ENCODE data around the gene SH2B2. TPM values are rescaled to one million over a fixed set of nuclear protein-coding genes. Genes with fewer than 3 reads are reported as not detected.

Gene SH2B2
- total RNA-seq, 2 experiments from 2014 or later, result 0.77 to 0.95 TPM

DNA sequence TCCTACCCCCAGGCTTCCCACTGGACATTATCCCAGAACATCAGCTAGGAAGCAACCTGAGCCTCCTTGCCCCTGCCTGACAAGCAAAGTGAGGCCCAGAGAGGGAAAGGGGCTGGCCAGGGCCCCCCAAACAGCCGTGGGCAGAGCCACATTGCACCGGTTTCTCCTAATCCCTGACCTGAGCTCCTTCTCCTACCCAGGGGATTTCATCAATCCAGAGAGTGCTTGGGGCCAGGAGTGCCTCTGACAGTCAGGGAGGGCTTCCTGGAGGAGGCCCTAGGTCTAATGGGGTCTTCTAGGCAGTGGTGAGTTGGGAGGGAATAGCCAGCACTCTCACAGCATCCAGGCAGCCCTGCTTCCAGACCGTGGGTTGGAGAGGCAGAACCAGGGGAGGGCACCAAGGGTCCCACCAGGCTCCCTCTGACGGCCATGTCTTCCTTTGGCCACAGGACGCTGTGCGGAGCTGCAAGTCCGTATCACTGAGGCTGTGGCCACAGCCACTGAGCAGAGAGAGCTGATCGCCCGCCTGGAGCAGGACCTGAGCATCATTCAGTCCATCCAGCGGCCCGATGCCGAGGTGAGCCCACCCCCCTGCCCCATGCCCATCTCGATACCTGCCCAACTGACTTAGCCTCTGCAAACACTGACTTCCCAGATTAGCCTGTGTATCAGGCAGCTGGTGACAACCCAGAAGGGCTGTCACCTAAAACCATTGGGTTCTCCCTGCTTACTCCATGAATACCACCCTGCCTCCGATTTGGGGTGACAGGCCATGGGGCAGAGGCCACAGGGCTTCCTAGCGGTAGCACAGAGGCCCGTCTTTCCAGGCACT, 13.5 kb upstream of the SH2B2 start:
- no peak for ATAC-seq (ENCODE audit: poor library complexity)
- H3K9me3 Mint-ChIP-seq, result no peaks in the 10 kb centered on the region
- H3K9me3 ChIP-seq (ENCODE audit: control insufficient read depth in 1 of 2, insufficient read depth in 1 of 2, low read length in 2 of 2), result no peaks in the 10 kb centered on the region
- no peaks in the 10 kb centered on the region for H3K36me3 Mint-ChIP-seq (ENCODE audit: low read depth)
- TF ChIP-seq, protein P1, sequence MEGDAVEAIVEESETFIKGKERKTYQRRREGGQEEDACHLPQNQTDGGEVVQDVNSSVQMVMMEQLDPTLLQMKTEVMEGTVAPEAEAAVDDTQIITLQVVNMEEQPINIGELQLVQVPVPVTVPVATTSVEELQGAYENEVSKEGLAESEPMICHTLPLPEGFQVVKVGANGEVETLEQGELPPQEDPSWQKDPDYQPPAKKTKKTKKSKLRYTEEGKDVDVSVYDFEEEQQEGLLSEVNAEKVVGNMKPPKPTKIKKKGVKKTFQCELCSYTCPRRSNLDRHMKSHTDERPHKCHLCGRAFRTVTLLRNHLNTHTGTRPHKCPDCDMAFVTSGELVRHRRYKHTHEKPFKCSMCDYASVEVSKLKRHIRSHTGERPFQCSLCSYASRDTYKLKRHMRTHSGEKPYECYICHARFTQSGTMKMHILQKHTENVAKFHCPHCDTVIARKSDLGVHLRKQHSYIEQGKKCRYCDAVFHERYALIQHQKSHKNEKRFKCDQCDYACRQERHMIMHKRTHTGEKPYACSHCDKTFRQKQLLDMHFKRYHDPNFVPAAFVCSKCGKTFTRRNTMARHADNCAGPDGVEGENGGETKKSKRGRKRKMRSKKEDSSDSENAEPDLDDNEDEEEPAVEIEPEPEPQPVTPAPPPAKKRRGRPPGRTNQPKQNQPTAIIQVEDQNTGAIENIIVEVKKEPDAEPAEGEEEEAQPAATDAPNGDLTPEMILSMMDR (IDR thresholded peaks at IDR 0.05), result no peak
- H3K4me3 Mint-ChIP-seq, result no peak overlapping the region
- ChIA-PET POLR2A (no interaction called here), CTCF (no interaction called here)
- no peaks in the 10 kb centered on the region for H3K27me3 ChIP-seq (ENCODE audit: control insufficient read depth in 1 of 2, insufficient read depth in 2 of 2, low read length in 2 of 2)
- H3K27ac Mint-ChIP-seq, result no peak overlapping the region
- H3K27ac ChIP-seq (ENCODE audit: low read depth in 1 of 2, low read length in 2 of 2), result no peak overlapping the region
- H3K36me3 ChIP-seq (ENCODE audit: insufficient read depth, low read length), result no peaks in the 10 kb centered on the region
- H3K27me3 Mint-ChIP-seq, result no peaks in the 10 kb centered on the region
- no peak for DNase-seq
- no peaks in the 10 kb centered on the region for H3K4me1 Mint-ChIP-seq (ENCODE audit: low read depth)
- intact Hi-C loops (cut with DNase I, micrococcal nuclease), result loop anchor here (1.0 to 5.0 kb wide), 4 partner anchors 585 to 911 kb away; partner anchors contain the start of gene COL26A1 (in 1 of the 2)
- no peak overlapping the region for H3K4me3 ChIP-seq (ENCODE audit: low read length)
- peaks cover 4% of the 10 kb centered on the region for H3K4me1 ChIP-seq (ENCODE audit: insufficient read depth, low read length)

DNA sequence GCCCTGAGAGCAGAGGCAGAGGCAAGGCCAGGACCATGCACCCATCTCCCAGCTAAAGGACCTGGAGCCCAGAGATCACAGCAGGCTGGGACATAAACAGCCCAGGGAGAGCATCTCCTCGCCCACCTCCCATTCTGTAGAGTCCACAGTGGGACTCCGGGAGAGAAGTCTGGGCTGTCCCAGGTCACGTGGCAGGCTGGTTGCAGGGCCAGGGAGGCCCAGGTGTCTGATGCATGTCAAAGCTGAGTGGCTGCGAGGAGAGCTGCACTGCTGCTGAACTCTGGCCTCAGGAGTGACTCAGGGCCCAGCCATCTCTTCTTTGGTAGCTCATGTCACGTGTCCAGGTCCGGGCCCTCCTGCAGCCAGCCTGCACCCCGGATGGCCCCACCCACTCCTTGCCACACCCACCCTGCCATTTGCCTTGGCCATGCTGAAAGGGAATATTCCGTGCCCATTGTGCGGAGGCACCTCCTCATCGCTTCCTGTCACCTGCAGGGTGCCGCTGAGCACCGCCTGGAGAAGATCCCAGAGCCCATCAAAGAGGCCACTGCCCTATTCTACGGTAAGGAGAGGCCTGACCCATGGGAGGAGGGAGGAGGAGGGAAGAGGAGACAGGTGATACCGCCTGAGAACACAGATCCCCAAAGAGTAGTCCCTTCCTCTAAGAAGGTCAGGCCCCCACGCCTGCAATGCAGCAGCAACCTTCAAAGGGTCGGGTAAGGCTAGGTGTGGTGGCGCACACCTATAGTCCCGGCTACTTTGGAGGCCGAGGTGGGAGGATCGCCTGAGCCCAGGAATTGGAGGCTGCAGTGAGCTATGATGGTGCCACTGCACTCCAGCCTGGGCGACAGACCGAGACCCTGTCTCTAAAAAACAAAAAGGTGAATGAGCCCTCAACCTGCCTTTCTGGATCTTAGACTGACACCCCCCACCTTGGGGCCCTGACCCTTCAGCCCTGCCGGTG, 12.6 kb upstream of the SH2B2 start:
- Mint-ChIP-seq H3K27me3 (no peaks in the 10 kb centered on the region), H3K4me3 (no peak overlapping the region), H3K9me3 (no peaks in the 10 kb centered on the region), H3K27ac (no peak overlapping the region), H3K36me3 (ENCODE audit: low read depth) (no peaks in the 10 kb centered on the region), H3K4me1 (ENCODE audit: low read depth) (no peaks in the 10 kb centered on the region)
- no peak for DNase-seq
- intact Hi-C loops (cut with DNase I, micrococcal nuclease), result loop anchor here in 1 of 2 experiments (5.0 kb wide), 1 partner anchor 912 kb away; the partner anchor contains the start of gene COL26A1
- H3K36me3 ChIP-seq (ENCODE audit: insufficient read depth, low read length), result no peaks in the 10 kb centered on the region
- peaks cover 4% of the 10 kb centered on the region for H3K4me1 ChIP-seq (ENCODE audit: insufficient read depth, low read length)
- ChIA-PET CTCF (no interaction called here), POLR2A (no interaction called here)
- ATAC-seq (ENCODE audit: poor library complexity), result no peak
- H3K9me3 ChIP-seq (ENCODE audit: control insufficient read depth in 1 of 2, insufficient read depth in 1 of 2, low read length in 2 of 2), result no peaks in the 10 kb centered on the region
- no peak overlapping the region for H3K27ac ChIP-seq (ENCODE audit: low read depth in 1 of 2, low read length in 2 of 2)
- H3K27me3 ChIP-seq (ENCODE audit: control insufficient read depth in 1 of 2, insufficient read depth in 2 of 2, low read length in 2 of 2), result no peaks in the 10 kb centered on the region
- no peak overlapping the region for H3K4me3 ChIP-seq (ENCODE audit: low read length)
- TF ChIP-seq, protein P1 (IDR thresholded peaks at IDR 0.05), result no peak

DNA sequence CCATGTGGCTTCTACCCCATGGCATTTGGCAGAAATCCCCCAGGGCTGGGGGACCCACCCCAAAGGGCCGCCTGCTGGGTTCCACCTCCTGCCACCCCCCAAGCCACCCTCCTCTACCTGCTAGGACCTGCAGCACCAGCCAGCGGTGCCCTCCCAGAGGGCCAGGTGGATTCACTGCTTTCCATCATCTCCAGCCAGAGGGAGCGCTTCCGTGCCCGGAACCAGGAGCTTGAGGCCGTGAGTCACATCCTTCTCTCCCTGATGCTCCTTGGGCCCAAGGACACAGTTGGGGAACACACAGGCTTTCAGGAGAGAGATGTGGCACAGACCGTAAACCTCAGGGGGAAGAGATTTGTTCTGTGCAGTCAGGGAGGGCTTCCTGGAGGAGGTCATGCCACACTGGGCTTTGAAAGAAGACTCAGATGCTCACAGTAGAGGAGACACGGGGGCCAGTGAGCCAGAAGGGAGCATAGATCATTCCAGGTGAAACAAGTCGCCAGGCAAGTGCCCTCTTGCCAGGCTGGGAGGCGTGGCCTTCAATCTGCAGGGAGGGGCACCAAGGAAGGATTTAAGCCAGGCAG, 11.5 kb upstream of the SH2B2 start:
- Histone ChIP-seq H3K4me3 (ENCODE audit: low read length) (no peak overlapping the region), H3K36me3 (ENCODE audit: insufficient read depth, low read length) (no peaks in the 10 kb centered on the region), H3K4me1 (ENCODE audit: insufficient read depth, low read length) (peaks cover 10% of the 10 kb centered on the region), H3K27me3 (ENCODE audit: control insufficient read depth in 1 of 2, insufficient read depth in 2 of 2, low read length in 2 of 2) (no peaks in the 10 kb centered on the region), H3K27ac (ENCODE audit: low read depth in 1 of 2, low read length in 2 of 2) (no peak overlapping the region), H3K9me3 (ENCODE audit: control insufficient read depth in 1 of 2, insufficient read depth in 1 of 2, low read length in 2 of 2) (no peaks in the 10 kb centered on the region)
- Mint-ChIP-seq H3K9me3 (no peaks in the 10 kb centered on the region), H3K27ac (no peak overlapping the region), H3K36me3 (ENCODE audit: low read depth) (no peaks in the 10 kb centered on the region), H3K4me3 (no peak overlapping the region), H3K4me1 (ENCODE audit: low read depth) (no peaks in the 10 kb centered on the region), H3K27me3 (no peaks in the 10 kb centered on the region)
- POLR2A ChIA-PET, result no interaction called here
- TF ChIP-seq, protein P1 (IDR thresholded peaks at IDR 0.05), result no peak
- ATAC-seq (ENCODE audit: poor library complexity), result no peak
- CTCF ChIA-PET, result no interaction called here
- intact Hi-C loops (cut with DNase I, micrococcal nuclease), result loop anchor here in 1 of 2 experiments (5.0 kb wide), 1 partner anchor 182 kb away; no protein-coding TSS in a partner anchor
- DNase-seq, result no peak
